ENCODE data around the gene ERVMER34-1.
A peak's percentile ranks its signal among the peaks of the same experiment; 100 is the strongest.

Gene ERVMER34-1

GRCh38 chr4:52750819-52751486 is at the start of gene ERVMER34-1:
Gene ERVMER34-1, minus strand, starts transcription at chr4:52751425. Its CDS starts 5,905 bp downstream, at chr4:52745520.
- DNase-seq: peak; percentile 15

GRCh38 chr4:52799813-52800212 is 48.6 kb upstream of the ERVMER34-1 start:
- DNase-seq: no peak

GRCh38 chr4:52795533-52795932 is 44.3 kb upstream of the ERVMER34-1 start:
- no peak for DNase-seq

- no peak for DNase-seq
Measured at GRCh38 chr4:52791936-52792335, 40.7 kb upstream of the ERVMER34-1 start.

- no peak for DNase-seq
Measured at GRCh38 chr4:52789774-52790173, 38.5 kb upstream of the ERVMER34-1 start.

GRCh38 chr4:52788806-52789205 is 37.6 kb upstream of the ERVMER34-1 start:
- DNase-seq: no peak

- no peak for DNase-seq
Measured at GRCh38 chr4:52783069-52783468, 31.8 kb upstream of the ERVMER34-1 start.

GRCh38 chr4:52780617-52781354 is 29.6 kb upstream of the ERVMER34-1 start:
- DNase-seq: no peak

- DNase-seq: no peak
Measured at GRCh38 chr4:52780206-52780605, 29.0 kb upstream of the ERVMER34-1 start.

- no peak for DNase-seq
Measured at GRCh38 chr4:52760256-52760655, 9.0 kb upstream of the ERVMER34-1 start.

GRCh38 chr4:52755426-52755825 is 4.2 kb upstream of the ERVMER34-1 start:
- no peak for DNase-seq

GRCh38 chr4:52752936-52753335 is 1.7 kb upstream of the ERVMER34-1 start:
- DNase-seq: no peak

- DNase-seq: no peak
Measured at GRCh38 chr4:52751487-52751911, 274 bp upstream of the ERVMER34-1 start.

- DNase-seq: no peak
Measured at GRCh38 chr4:52750213-52750612, 1.0 kb downstream of the ERVMER34-1 start.

- DNase-seq: no peak
Measured at GRCh38 chr4:52748432-52748831, 2.8 kb downstream of the ERVMER34-1 start.

GRCh38 chr4:52744588-52744987 is 6.6 kb downstream of the ERVMER34-1 start:
- no peak for DNase-seq

GRCh38 chr4:52743444-52744019 is 7.7 kb downstream of the ERVMER34-1 start:
- DNase-seq: no peak

GRCh38 chr4:52729586-52729985 is 21.6 kb downstream of the ERVMER34-1 start:
- no peak for DNase-seq

GRCh38 chr4:52728691-52729240 is 22.5 kb downstream of the ERVMER34-1 start:
- DNase-seq: no peak

GRCh38 chr4:52726826-52727580 is 24.2 kb downstream of the ERVMER34-1 start:
- DNase-seq: no peak

- peak; percentile 90 for DNase-seq
Measured at GRCh38 chr4:52721968-52722815, 29.0 kb downstream of the ERVMER34-1 start.

GRCh38 chr4:52718123-52718522 is 33.1 kb downstream of the ERVMER34-1 start:
- DNase-seq: no peak
